Adrenal gland (tissue), 12 donors: ENCODE measurements around the gene HTR1A. TPM values are rescaled to one million over a fixed set of nuclear protein-coding genes. Genes with fewer than 3 reads are reported as not detected.
A peak's percentile ranks its signal among the peaks of the same experiment; 100 is the strongest.

ENCODE experiments used
- DNase-seq, 7 donors: peaks; one replicate each; pipeline ENCODE4 v3.0.0-alpha.2; 2019 to 2020
- H3K27ac ChIP-seq, 5 donors: fragments of 200-600 bp; sonication (generic) in 4 of 5; 1 replicate in 3 of 5; 2 replicates in 2 of 5; pipeline versions ENCODE4 v1.5.1 to v1.8.0; 2016 to 2020; ENCODE audit warnings: mild to moderate bottlenecking in 1 of 5
- H3K27me3 ChIP-seq: fragments of 200-600 bp; 2 replicates; pipeline ENCODE4 v1.8.0; 2021
- H3K36me3 ChIP-seq, 2 donors: fragments of 200-600 bp; replicated peaks in 1 of 2; 1 replicate in 1 of 2; 2 replicates in 1 of 2; pipeline versions ENCODE4 v1.5.1 to v1.8.0; 2018 to 2022
- H3K4me1 ChIP-seq, 2 donors: fragments of 200-600 bp; replicated peaks in 1 of 2; 1 replicate in 1 of 2; 2 replicates in 1 of 2; pipeline versions ENCODE4 v1.5.1 to v1.8.0; 2018 to 2021
- H3K4me3 ChIP-seq, 4 donors: fragments of 200-600 bp; sonication (generic) in 3 of 4; one replicate each; pipeline ENCODE4 v1.5.1; 2016 to 2018
- H3K9me3 ChIP-seq, 3 donors: fragments of 200-600 bp; sonication (generic) in 1 of 3; replicated peaks in 1 of 3; 1 replicate in 2 of 3; 2 replicates in 1 of 3; pipeline versions ENCODE4 v1.5.1 to v1.8.0; 2016 to 2021
- CTCF ChIP-seq, 6 experiments: fragments of 450-650 bp in 4 of 6; fragments of 200-600 bp in 2 of 6; sonication (generic) in 1 of 6; IDR thresholded peaks; 1 replicate in 5 of 6; 2 replicates in 1 of 6; pipeline versions ENCODE4 v1.5.1 to v1.8.0; 2016 to 2021; ENCODE audit warnings: antibody characterized with exemption in 6 of 6, mild to moderate bottlenecking in 2 of 6, moderate library complexity in 1 of 6
- POLR2A ChIP-seq, 2 donors: fragments of 450-650 bp; IDR thresholded peaks; one replicate each; pipeline ENCODE4 v1.6.1; 2017; ENCODE audit warnings: antibody characterized with exemption in 2 of 2, mild to moderate bottlenecking in 2 of 2, moderate library complexity in 1 of 2
- WGBS, 4 donors: extraction: QIAGEN DNeasy Blood & Tissue Kit in 2 of 4; methylation state at CpG; one replicate each; pipeline versions ENCODE4 v1.1.5 to v1.1.7; 2013 to 2017; 5-methylcytosine and 5-hydroxymethylcytosine counted together
- intact Hi-C, 2 donors: fragments of 100-400 bp; cut with DNase I; formaldehyde crosslinking; loops; one replicate each; pipeline versions ENCODE4 v1.14.1 to v1.15.0; 2022 to 2023
- polyA plus RNA-seq, 3 donors: library from polyadenylated mRNA; stranded (reverse); fragments of 200-250 nt in 2 of 3; fragments of 350-450 nt in 1 of 3; fragmentation: Illumina TruSeq in 1 of 3; extraction: RNeasy Lipid Tissue Mini Kit (QIAGEN cat#74804) in 1 of 3; gene quantifications; one replicate each; pipeline ENCODE4 v1.2.3, GENCODE V29; 2013 to 2014
- total RNA-seq, 9 donors: library from RNA; depleted of rRNA in 4 of 9; stranded (reverse); fragments of >200 nt in 4 of 9; fragments of 120-200 nt in 1 of 9; fragmentation: NEBNext Ultra II Directional in 1 of 9; extraction: Animal tissue kit (Norgen Biotek cat#: 25700) in 1 of 9; gene quantifications; one replicate each; pipeline versions ENCODE4 v1.1.0 to v1.2.4, GENCODE V29; 2013 to 2023
- donor health status: healthy with polysubstance abuse.
- donor health status: Bipolar disorder and iron deficiency.
- donor health status: DM: yes; HTN: yes; CAD: no.
- donor health status: DM: no; HTN: no; CAD: no.
- donor health status: DM: no; HTN: no; CAD: no.
- donor health status: DM: yes; HTN: yes; CAD: no.

HTR1A gene
- total and polyA plus RNA-seq, 12 donors, result not detected

GRCh38 chr5:63928451-63928850 is 33.8 kb downstream of the HTR1A start:
- intact Hi-C loops, result no loop called here
- no peaks in the 10 kb centered on the region for H3K9me3 ChIP-seq
- WGBS, 4 donors, result 80 to 86% (median 82%) methylated on average over 3 of the region's 3 CpGs

GRCh38 chr5:63923914-63924313 is 38.3 kb downstream of the HTR1A start:
- Histone ChIP-seq H3K9me3 (no peaks in the 10 kb centered on the region), H3K27me3 (no peaks in the 10 kb centered on the region), H3K4me3 (no peak overlapping the region), H3K4me1 (no peaks in the 10 kb centered on the region), H3K27ac (no peak overlapping the region), H3K36me3 (no peaks in the 10 kb centered on the region)
- 48 to 57% (median 53%) methylated on average over 3 of the region's 3 CpGs for WGBS, 4 donors
- DNase-seq, result peak in 2 of 7 donors; percentile 4 to 15
- intact Hi-C loops, result no loop called here
- no peak for TF ChIP-seq POLR2A (IDR thresholded peaks at IDR 0.05)
- TF ChIP-seq CTCF (IDR thresholded peaks at IDR 0.05), result no peak

More at GRCh38 chr5:63928451-63928850, 33.8 kb downstream of the HTR1A start:
- no peak for DNase-seq
- no peak overlapping the region for H3K27ac ChIP-seq
- H3K36me3 ChIP-seq, result no peaks in the 10 kb centered on the region
- H3K4me1 ChIP-seq, result no peaks in the 10 kb centered on the region
- H3K4me3 ChIP-seq, result no peak overlapping the region
- TF ChIP-seq POLR2A (IDR thresholded peaks at IDR 0.05) (no peak), CTCF (IDR thresholded peaks at IDR 0.05) (no peak)
- no peaks in the 10 kb centered on the region for H3K27me3 ChIP-seq

GRCh38 chr5:63919763-63920478 is 42.3 kb downstream of the HTR1A start:
- no peak for DNase-seq
- H3K36me3 ChIP-seq, result no peaks in the 10 kb centered on the region
- intact Hi-C loops, result no loop called here
- no peaks in the 10 kb centered on the region for H3K27me3 ChIP-seq
- no peak overlapping the region for H3K4me3 ChIP-seq
- 65 to 73% (median 71%) methylated on average over 7 of the region's 7 CpGs for WGBS, 4 donors
- H3K9me3 ChIP-seq, result no peaks in the 10 kb centered on the region
- no peak overlapping the region for H3K27ac ChIP-seq
- TF ChIP-seq CTCF (IDR thresholded peaks at IDR 0.05) (no peak), POLR2A (IDR thresholded peaks at IDR 0.05) (no peak)
- H3K4me1 ChIP-seq, result no peaks in the 10 kb centered on the region

GRCh38 chr5:63916786-63917185 is 45.5 kb downstream of the HTR1A start:
- no peak for DNase-seq
- TF ChIP-seq CTCF (IDR thresholded peaks at IDR 0.05) (no peak), POLR2A (IDR thresholded peaks at IDR 0.05) (no peak)
- H3K27me3 ChIP-seq, result no peaks in the 10 kb centered on the region
- H3K27ac ChIP-seq, result no peak overlapping the region
- H3K4me1 ChIP-seq, result no peaks in the 10 kb centered on the region
- H3K36me3 ChIP-seq, result no peaks in the 10 kb centered on the region
- H3K9me3 ChIP-seq, result no peaks in the 10 kb centered on the region
- no peak overlapping the region for H3K4me3 ChIP-seq
- intact Hi-C loops, result no loop called here
